GM18909 (cell line): ENCODE measurements around the gene CPED1.
A peak's percentile ranks its signal among the peaks of the same experiment; 100 is the strongest.

Experiments
- ATAC-seq: cut with Tn5 transposase; IDR thresholded peaks from one replicate; pipeline ENCODE4 v1.9.1; 2021; ENCODE audit warnings: mild to moderate bottlenecking; ENCODE audit not compliant: unreplicated experiment, poor library complexity

The CPED1 gene

DNA sequence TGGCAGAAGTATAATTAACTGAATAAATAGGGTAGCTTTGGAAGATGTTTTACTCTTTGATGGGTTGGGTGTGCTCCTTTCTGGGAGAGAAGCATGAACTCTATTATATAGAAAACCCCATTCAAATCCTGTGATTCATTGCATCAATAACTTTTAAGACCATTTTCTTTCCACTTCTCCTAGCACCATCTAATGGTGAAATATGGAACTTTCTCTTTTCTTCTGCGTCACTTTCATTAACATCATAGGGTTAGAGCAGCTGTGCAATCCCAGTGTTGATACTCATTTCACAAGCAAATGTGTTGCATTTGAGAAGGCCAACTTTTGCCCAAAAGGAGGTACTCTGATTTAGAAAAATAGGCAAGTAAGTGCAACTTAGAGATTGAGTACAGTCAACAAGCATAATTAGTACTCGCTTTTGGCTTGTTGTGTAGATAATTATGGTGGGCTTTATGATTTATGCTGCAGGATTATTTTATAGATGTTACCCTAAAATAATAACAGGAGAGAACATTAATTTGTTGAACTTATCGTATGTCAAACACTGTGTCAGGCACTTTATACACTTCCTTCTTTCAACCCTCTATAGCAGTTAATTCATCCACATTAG lies 92.9 kb downstream of the CPED1 start:
- peak; percentile 92 for ATAC-seq

DNA sequence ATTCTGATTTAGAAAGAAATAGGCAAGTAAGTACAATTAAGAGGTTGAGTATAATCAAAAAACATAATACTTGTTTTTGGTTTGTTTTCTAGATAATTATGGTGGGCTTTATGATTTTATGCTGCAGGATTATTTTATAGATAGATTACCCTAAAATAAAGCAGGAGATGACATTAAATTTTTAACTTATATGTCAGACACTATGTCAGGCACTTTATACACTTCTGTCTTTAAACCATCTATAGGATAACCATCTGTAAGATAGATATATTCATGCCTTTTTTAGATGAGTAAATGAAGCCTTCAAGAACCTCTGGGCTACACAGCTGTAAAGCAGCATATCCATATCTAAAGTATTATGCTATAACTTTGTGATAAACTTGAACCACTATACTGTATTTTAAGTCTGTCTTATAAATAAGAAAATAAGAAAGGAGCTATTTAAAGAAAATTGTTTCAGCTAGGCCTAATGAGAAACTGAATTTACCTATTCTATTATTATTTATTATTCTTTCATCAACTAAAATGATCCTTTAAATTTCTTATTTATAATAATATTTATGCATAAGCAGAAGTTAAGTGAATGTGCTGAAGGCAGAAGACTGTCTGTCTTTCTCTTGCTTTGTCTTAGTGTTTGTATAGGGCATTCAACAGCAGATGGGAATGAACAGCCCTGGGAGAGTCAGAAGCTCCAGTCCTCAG lies 94.0 kb downstream of the CPED1 start:
- ATAC-seq, result no peak

DNA sequence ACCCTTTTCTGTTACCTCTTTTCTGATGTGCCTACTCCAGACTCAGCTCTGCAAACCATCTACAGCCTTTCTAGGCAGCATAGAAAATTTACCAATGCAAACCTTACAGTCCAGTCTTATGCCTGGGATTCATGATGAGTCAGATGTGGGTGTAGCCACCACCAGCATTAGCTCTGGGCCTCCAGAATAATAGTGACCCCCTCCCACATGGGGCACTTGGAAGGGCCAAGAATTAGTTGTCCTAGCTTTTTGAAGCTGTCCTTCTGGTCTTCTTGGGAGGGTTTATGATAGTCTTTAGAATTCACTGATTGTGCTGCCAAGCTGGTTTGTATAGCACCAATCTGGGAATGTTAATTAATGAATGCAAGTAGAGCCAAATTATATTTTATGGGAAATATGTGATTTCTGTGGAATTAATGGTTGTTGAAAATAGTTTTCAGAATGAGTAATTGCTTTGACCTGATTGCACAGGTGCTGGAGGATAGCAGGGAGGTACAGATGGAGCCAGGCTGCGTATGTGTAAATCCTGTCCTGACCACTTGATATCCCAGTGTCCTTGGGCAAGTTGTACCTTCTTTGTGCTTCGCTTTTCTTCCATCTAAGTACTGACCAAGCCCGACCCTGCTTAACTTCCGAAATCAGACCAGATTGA lies 94.8 kb downstream of the CPED1 start:
- no peak for ATAC-seq

- ATAC-seq, result no peak
Measured at GRCh38 chr7:121083790-121084251, 95.3 kb downstream of the CPED1 start.

GRCh38 chr7:121084256-121084655 lies 95.7 kb downstream of the CPED1 start:
- ATAC-seq, result no peak

- ATAC-seq, result no peak
Measured at GRCh38 chr7:121084748-121085336, 96.3 kb downstream of the CPED1 start.

- ATAC-seq, result no peak
Measured at GRCh38 chr7:121085922-121086321, 97.4 kb downstream of the CPED1 start.

DNA sequence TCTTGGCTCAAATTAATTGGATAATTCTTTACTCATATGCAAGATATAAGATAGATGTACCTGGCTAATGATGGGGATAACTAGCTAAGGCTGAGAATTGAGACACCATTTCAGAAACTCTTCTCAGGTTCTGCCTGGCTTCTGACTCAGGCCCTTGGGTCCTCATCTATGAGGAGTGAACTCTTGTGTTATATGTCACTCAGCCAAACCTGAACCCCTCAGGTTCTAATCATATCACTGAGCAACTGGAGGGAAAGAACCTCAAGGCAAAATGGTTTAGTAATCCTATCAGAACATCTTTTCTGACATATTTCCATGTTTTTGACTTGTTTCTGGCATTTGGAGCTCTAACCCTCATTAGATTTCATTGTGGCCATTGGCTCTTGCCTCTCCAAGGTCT lies 100.4 kb downstream of the CPED1 start:
- ATAC-seq, result no peak

- ATAC-seq, result no peak
Measured at GRCh38 chr7:121094829-121095228, 106.3 kb downstream of the CPED1 start.

GRCh38 chr7:121097577-121097976 lies 109.1 kb downstream of the CPED1 start:
- no peak for ATAC-seq

DNA sequence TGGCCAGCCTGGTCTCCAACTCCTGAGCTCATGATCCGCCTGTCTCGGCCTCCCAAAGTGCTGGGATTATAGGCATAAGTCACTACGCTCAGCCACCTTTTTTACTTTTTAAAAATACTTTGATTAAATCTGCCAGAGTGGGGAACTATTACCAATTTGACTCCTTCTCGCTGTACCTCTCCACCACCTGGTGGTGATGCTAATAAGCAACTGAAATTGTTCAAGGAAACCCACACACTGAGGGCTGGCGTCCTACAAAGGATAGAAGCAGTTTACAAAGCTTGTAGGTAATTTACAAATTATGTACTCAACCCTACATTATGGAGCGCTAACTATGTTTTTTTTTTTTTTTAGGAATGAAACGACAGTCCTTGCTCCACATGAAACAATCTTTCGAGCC lies 111.1 kb downstream of the CPED1 start:
- ATAC-seq, result no peak

DNA sequence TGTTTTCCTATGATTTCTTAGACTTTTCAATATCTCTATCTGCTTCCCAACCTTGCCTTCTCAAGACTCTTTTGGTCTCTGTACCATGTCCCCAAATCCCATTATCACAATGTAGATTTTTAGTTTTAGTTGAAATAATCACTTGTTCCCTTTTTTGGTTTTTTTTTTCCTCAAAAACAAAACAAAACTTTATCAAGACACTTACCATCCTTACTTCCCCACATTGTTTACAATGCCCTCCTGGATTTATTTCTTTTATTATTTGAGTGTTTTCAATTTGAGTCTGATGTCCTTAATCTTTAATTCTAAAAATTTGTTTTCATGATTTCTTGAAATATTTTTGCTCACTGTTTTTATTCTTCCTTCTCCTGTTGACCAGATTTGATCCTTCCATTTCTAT lies 112.6 kb downstream of the CPED1 start:
- no peak for ATAC-seq

DNA sequence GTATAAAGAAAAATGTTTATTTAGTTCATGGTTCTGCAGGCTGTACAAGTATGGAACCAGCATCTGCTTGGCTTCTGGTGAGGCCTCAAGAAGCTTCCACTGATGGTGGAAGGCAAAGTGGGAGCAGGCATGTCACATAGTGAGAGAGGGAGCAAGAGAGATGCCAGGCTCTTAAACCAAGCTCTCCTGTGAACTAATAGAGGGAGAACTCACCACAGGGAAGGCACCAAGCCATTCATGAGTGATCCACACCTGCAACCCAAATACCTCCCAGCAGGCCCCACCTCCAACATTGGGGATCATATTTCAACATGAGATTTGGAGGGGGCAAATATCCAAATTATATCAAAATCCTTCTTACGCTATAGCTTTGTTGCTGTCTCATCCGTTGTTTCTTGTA lies 113.1 kb downstream of the CPED1 start:
- ATAC-seq, result no peak

DNA sequence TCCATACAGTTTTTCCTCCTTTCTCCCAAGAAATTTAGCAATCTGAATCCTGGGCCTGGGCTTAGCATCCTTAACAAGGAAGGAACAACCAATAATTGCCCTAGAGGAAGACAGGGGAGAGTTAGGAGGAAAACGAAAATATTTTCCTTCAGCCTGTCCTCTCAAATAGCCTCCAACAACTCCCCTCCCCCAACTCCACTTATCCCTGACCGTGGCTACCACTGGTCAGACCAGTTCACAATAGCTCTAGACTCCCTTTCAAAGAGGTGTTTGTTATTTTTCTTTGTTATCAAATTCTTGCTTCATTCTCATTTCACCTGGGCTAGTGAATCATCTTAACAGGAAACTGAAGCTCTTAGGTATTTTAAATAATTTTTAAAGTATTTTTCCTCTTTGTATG lies 114.1 kb downstream of the CPED1 start:
- ATAC-seq, result no peak

GRCh38 chr7:121103086-121103485 lies 114.6 kb downstream of the CPED1 start:
- ATAC-seq, result no peak

DNA sequence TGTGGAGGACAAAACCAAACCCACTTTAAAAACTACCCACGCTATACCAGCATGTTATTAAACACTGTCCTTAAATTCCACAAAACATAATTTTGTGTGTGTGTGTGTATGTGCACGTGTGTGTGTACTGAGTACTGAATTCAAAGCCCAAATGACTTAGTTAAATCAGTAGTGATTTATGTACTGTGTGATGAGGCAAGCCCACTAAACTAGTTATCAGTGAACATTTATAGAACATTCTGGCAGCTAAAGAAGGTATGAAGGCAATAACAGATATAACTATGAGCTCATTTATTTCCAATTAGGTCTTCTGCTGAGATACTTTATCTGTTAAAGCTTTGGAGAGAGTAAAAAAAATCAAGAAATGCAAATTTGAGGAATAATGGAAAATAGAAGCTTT lies 115.1 kb downstream of the CPED1 start:
- no peak for ATAC-seq

GRCh38 chr7:121105262-121105661 lies 116.8 kb downstream of the CPED1 start:
- ATAC-seq, result no peak

DNA sequence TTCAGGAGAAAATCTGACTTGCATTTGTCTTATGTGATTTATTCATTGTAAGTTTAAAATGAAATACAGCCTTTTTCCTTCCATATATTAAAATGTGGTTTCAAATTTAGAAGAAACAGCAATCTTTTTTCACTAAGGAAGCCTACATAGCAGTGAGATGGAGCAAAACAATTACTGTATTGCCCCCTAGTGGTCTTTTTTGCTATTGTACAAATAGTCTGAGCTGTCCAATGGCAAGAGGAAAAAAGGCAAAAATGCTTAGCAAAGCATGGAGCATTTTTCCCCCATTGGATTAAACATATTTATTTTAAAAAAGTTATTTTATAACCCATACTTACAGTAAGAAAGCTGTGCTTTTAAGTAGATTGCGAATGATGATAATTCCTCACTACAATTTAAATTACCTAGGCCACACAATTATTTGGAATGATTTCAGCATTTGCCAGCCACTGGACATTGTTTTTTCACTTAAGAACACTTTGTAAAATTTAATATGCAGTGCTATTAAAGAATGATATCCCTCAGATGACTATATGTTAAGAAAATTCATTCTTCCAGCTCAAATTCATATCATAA lies 119.5 kb downstream of the CPED1 start:
- peak; percentile 91 for ATAC-seq

GRCh38 chr7:121109145-121109544 lies 120.6 kb downstream of the CPED1 start:
- no peak for ATAC-seq

DNA sequence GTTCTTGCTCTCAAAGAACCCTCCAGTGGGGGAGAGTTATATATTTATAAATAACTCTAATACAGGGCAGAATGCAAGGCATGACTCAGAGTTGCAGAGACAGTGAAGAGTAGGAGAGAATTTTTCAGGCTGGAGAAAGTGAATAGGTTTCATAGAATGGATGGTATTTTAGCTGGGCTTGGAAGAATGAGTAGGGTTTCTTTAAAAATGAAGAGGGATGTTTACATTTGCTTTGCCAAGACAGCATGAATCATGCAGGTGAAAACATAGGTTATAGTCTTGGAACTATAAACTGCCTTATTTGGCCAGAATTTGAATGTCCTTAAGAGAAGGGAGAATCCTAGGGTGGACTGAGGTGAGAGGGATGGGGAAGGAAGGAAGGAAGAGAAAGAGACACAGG lies 124.8 kb downstream of the CPED1 start:
- no peak for ATAC-seq

GRCh38 chr7:121116396-121116795 lies 127.9 kb downstream of the CPED1 start:
- ATAC-seq, result no peak
